HEK293T (cell line): ENCODE measurements around the gene PLCH2.

Source experiments
- CTCF ChIA-PET: fragments of 350-600 bp; formaldehyde crosslinking; extraction: SDS; loops from one replicate; lab custom pipeline; 2021; ENCODE audit warnings: antibody characterized with exemption, inconsistent platforms; lab: Yijun Ruan, JAX
- POLR2A ChIA-PET: fragments of 350-600 bp; formaldehyde crosslinking; extraction: SDS; loops from one replicate; lab custom pipeline; 2020; ENCODE audit warnings: antibody characterized with exemption, inconsistent platforms; lab: Yijun Ruan, JAX
- DNase-seq: peaks from one replicate; pipeline ENCODE4 v3.0.0; 2012; ENCODE audit warnings: mixed read lengths; ENCODE audit errors: extremely low spot score
- ARNT ChIP-seq: fragments of 450-650 bp; IDR thresholded peaks from 2 replicates; pipeline ENCODE4 v1.6.1; 2017; ENCODE audit warnings: mild to moderate bottlenecking
- BHLHE40 ChIP-seq: fragments of 450-650 bp; IDR thresholded peaks from 2 replicates; pipeline ENCODE4 v1.6.1; 2016; ENCODE audit warnings: mild to moderate bottlenecking, moderate library complexity, borderline replicate concordance
- CTBP1 ChIP-seq: fragments of 450-650 bp; IDR thresholded peaks from 2 replicates; pipeline ENCODE4 v1.6.1; 2016; ENCODE audit warnings: borderline replicate concordance
- ELF4 ChIP-seq: fragments of 450-650 bp; IDR thresholded peaks from 2 replicates; pipeline ENCODE4 v1.6.1; 2017; ENCODE audit warnings: antibody characterized with exemption
- FOXA1 ChIP-seq: fragments of 450-650 bp; IDR thresholded peaks from 2 replicates; pipeline ENCODE4 v1.6.1; 2016; ENCODE audit warnings: mild to moderate bottlenecking
- FOXK2 ChIP-seq: fragments of 450-650 bp; IDR thresholded peaks from 2 replicates; pipeline ENCODE4 v1.6.1; 2016; ENCODE audit warnings: mild to moderate bottlenecking
- FOXM1 ChIP-seq: fragments of 450-650 bp; IDR thresholded peaks from 2 replicates; pipeline ENCODE4 v1.6.1; 2017; ENCODE audit warnings: mild to moderate bottlenecking, borderline replicate concordance
- HDGF ChIP-seq: fragments of 450-650 bp; IDR thresholded peaks from 2 replicates; pipeline ENCODE4 v1.6.1; 2017; ENCODE audit warnings: antibody characterized with exemption, borderline replicate concordance
- L3MBTL2 ChIP-seq: fragments of 450-650 bp; conservative IDR thresholded peaks from 2 replicates; pipeline ENCODE4 v1.6.1; 2016; ENCODE audit warnings: mild to moderate bottlenecking
- LEF1 ChIP-seq: fragments of 450-650 bp; IDR thresholded peaks from 2 replicates; pipeline ENCODE4 v1.6.1; 2017; ENCODE audit warnings: mild to moderate bottlenecking, borderline replicate concordance
- NFRKB ChIP-seq: fragments of 450-650 bp; IDR thresholded peaks from 2 replicates; pipeline ENCODE4 v1.6.1; 2016; ENCODE audit warnings: mild to moderate bottlenecking, moderate library complexity
- PKNOX1 ChIP-seq: fragments of 450-650 bp; IDR thresholded peaks from 2 replicates; pipeline ENCODE4 v1.6.1; 2016
- SP1 ChIP-seq: fragments of 450-650 bp; IDR thresholded peaks from 2 replicates; pipeline ENCODE4 v1.6.1; 2017
- SUZ12 ChIP-seq: fragments of 450-650 bp; IDR thresholded peaks from 2 replicates; pipeline ENCODE4 v1.6.1; 2016; ENCODE audit warnings: mild to moderate bottlenecking
- TARDBP ChIP-seq: fragments of 450-650 bp; IDR thresholded peaks from 2 replicates; pipeline ENCODE4 v1.6.1; 2016
- ZNF384 ChIP-seq: fragments of 450-650 bp; IDR thresholded peaks from 2 replicates; pipeline ENCODE4 v1.6.1; 2016

The PLCH2 gene

DNA sequence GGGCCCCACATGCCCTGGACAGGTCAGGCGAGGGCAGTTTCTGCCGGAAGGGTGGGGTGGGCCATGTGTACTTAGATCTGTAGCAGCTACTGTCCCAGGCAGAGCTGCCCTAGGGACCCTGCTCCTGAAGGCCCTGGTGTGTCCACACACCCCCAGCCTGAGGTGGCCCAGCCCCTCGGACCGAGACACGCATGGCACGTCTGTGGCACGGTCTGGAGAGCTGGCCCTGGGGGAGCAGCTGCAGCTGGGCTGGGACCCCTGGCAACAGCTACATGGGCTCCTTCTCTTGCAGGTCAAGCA is 25.7 kb downstream of the PLCH2 start:
- TF ChIP-seq SP1 (no peak), ELF4 (no peak), FOXA1 (no peak), NFRKB (no peak), FOXK2 (no peak), SUZ12 (no peak), TARDBP (no peak), CTBP1 (no peak), HDGF (no peak), PKNOX1 (no peak), BHLHE40 (no peak), FOXM1 (no peak), LEF1 (no peak), L3MBTL2 (no peak), ZNF384 (no peak), ARNT (no peak)

GRCh38 chr1:2502210-2502609 is 26.1 kb downstream of the PLCH2 start:
- no peak for TF ChIP-seq HDGF

More for the DNA sequence above, 25.7 kb downstream of the PLCH2 start:
- CTCF ChIA-PET: no interaction called here
- POLR2A ChIA-PET: no interaction called here
- no peak for DNase-seq

DNA sequence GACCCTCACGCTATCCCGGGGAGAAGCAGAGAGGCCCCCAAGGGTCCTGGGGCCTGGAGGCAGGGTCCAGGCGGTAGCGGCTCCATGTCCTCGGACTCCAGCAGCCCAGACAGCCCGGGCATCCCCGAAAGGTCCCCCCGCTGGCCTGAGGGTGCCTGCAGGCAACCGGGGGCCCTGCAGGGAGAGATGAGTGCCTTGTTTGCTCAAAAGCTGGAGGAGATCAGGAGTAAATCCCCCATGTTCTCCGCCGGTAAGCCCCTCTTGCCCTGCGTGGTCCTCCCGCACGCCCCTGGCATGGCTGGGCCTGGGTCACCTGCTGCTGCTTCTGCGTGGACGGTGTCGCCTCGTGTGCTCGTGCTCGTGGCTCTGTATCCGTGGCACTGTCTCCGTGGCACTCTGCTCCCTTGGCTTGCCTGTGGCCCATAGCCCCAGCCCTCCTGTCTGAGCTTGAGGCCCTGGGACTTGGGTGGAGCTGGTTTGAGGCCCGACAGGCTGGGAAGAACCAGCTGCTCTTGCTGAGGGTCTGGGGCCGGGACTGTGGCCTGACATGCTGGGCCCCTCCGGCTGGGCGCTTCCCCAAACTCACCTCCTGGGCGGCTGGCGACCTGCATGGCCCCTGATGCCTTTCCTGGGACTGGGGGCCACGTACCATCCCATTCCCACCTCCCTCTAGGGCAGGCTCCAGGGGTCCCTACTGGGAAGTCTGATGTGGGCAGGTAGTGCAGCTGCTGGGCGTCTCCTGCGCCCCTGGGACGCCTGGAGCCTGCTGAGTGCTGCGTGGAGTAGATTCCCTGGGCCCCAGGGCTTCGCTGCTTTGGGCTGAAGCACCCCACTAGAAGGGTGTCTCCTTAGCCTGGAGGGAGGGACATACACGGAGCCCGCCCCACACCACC is 26.8 kb downstream of the PLCH2 start:
- DNase-seq: no peak
- ChIA-PET POLR2A (no interaction called here), CTCF (no interaction called here)
- TF ChIP-seq SUZ12 (no peak), LEF1 (no peak), HDGF (no peak), BHLHE40 (no peak), TARDBP (no peak), CTBP1 (no peak), FOXA1 (no peak), PKNOX1 (no peak), L3MBTL2 (no peak)

More at GRCh38 chr1:2502210-2502609, 26.1 kb downstream of the PLCH2 start:
- ChIA-PET POLR2A (no interaction called here), CTCF (no interaction called here)
- DNase-seq: no peak

DNA sequence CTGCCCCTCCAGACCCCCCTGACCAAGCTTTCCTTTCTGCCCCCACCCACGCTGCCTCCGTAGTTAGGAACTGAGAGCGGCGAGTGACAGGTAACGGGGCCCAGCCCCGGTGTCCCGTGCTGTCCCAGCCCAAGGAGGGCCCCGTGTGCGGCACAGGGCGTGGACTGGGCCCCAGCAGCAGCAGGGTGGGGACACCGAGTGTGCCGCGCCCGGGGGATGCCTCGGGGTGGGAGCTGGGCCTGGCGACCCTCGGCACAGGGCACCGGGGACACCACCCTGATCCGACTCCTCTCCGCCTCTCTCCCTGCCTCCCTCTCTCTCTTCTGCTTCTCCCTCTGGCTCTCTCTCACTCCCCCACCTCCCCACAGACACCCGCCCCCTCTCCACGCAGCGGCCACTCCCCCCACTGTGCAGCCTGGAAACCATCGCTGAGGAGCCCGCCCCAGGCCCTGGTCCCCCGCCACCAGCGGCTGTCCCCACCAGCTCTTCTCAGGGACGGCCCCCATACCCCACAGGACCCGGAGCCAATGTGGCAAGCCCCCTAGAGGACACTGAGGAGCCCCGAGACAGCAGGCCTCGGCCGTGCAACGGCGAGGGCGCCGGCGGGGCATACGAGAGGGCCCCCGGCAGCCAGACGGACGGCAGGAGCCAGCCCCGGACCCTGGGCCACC is 27.6 kb downstream of the PLCH2 start:
- POLR2A ChIA-PET: no interaction called here
- TF ChIP-seq FOXA1 (no peak), LEF1 (no peak), PKNOX1 (no peak), NFRKB (no peak), SP1 (no peak), BHLHE40 (no peak), FOXK2 (no peak), L3MBTL2 (no peak), HDGF (no peak), ARNT (no peak), FOXM1 (no peak), ELF4 (no peak), SUZ12 (no peak), TARDBP (no peak), CTBP1 (no peak), ZNF384 (no peak)
- CTCF ChIA-PET: no interaction called here
- no peak for DNase-seq

- TF ChIP-seq SUZ12 (no peak), FOXA1 (no peak), CTBP1 (no peak), HDGF (no peak), FOXM1 (no peak), FOXK2 (no peak), PKNOX1 (no peak), NFRKB (no peak), ZNF384 (no peak), ARNT (no peak), BHLHE40 (no peak), TARDBP (no peak), LEF1 (no peak), ELF4 (no peak), L3MBTL2 (no peak), SP1 (no peak)
- POLR2A ChIA-PET: no interaction called here
- no peak for DNase-seq
- CTCF ChIA-PET: no interaction called here
Observed at GRCh38 chr1:2504225-2504948, 28.3 kb downstream of the PLCH2 start.
